HG02938 (cell line): ENCODE data around the gene BORCS6.
"Not testable (repeated sequence)": the region's sequence is repeated elsewhere in the genome, so short reads cannot be mapped to it uniquely, and the experiment has no call there.

Experiments used
- ATAC-seq: cut with Tn5 transposase; IDR thresholded peaks from one replicate; pipeline ENCODE4 v1.9.1; 2021; ENCODE audit warnings: mild to moderate bottlenecking, moderate library complexity; ENCODE audit not compliant: unreplicated experiment

BORCS6 gene

DNA sequence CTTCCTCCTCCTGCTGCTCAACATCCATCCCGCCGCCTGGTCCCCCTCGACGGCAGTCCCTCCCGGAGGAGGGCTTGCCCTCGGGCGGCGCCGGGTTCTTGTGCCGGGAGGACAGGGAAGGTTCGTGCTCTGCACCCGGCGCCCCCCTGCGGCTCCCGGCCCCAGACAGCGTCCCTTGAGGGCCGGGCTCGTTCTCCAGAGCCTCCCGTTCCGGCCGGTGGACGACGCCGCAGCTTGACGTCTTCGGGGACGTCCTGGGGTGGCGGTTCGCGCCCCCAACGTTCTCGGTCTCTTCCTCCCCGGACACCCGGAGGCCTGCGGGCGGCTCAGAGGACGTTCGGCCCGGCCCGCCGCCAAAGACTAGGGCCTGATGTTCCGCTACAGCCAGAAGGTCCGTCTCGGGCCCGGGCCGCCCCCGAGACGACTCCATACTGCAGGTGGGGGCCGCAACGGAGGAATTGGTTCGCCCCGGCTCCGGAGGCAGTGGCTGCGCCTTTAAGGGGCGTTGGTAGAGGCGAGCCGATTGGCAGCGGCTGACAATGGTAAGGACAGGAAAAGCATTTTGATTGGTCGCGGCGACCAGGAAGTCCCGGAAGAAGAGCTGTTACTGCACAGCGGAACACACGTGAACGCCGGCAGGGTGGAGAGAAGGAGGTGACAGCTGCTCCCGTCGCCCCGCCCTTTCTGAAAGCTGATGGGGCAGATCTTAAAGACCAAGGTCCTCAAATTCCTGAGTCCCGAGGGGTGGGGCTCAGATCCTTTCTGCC, at the start of gene BORCS6:
TSS of gene BORCS6 (minus strand) at position 470 of the 767 bp plus-strand sequence. CDS start at position 430, 40 bp downstream.
- ATAC-seq: peak; percentile 48

DNA sequence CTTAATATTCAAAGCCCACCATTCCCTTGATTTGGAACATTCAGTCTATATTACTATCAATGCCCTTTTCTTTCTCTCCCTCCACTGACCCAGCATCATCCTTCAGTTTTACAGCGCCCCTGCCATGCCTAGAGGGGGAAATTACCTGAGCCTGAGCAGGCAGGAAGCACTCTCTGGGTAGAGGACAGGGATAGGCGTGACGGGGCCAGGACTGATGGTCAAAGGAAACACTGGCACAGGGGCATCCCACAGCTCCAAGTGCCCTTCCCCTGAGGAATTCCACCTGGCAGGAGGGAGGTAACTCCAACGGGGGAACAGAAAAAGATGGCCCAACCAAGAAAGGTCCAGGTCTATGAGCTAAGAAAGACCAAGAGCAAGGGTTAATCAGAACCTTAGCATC, 47.9 kb upstream of the BORCS6 start:
- no peak for ATAC-seq

DNA sequence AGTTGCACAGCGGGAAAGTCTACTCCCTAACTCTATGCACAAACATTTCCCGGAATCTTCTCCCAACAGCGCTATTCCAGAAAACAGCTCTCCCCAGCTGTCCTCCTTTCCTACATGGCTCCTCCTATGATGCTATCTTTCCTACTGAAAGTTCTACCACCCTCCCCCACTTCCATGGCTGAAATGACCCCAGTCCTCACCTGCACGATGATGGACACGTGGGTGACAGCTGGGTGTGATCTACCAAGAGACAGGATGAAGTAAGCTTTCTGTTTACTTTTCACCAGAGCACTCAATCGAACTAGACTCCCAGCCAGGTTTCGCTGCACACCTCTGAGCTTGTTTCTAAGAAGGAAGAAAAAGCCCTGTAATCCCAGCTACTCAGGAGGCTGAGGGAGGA, 47.2 kb upstream of the BORCS6 start:
- ATAC-seq: no peak

DNA sequence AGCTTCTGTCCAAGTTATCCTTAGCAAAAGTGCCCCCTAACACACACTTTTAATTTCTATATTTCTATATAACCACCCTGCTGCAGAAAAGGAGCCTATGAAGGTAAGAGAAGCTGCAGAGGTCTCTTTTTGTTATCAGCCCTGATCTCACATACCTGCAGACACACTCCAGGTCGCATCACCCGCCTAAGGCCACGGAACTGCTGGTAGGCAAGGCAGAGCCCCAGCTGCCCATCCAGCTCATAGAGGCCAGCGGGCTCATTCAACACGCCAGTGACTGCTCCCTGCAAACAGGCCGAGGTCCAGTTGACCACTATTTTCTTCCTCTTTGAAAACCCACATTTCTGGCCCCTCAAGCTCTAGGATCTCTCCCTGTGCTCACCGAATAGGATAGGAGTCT, 45.7 kb upstream of the BORCS6 start:
- no peak for ATAC-seq

DNA sequence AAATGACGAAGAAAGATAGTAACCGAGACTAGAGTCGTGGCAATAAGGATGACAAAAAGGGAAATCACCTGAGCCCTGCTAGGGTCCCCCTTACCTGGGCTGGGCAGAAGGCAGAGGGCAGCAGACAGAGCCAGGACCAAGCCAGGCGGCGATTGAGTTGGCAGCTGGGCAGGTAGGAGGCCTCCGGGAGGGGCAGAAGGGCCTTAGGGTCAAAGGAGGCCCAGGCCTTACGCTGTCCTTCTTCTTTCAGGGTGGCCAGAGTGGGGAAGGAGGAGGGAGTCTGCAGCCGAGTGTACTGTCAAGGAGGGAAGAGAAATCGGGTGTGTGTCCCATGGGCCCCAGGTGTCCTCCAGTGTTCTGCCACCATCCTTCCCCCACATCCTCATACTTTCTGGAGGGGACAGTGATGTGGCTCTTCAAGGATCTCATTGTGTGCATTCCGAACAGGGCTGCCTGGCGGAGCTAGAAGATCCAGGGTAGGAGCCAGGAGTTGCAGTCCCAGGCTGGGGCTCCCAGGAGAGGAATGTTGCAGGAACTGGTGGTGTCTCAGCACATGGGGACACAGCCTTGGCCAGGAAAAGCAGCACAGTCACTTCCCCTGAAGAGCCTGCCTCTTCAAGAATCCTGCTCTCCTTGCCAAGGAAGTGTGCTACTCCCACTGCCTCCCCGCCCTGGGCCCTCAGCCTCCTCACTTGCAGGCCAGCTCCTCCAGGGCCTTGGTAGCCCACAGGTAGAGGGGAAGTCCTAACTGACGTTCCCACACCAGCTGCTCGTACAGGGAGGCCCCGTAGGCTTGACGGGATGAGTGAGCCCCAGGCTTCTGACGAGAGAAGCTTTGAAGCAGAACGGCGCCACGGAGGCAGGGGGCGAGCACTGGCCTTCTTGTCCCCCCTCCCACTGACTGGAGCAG, 44.6 kb upstream of the BORCS6 start:
- no peak for ATAC-seq

DNA sequence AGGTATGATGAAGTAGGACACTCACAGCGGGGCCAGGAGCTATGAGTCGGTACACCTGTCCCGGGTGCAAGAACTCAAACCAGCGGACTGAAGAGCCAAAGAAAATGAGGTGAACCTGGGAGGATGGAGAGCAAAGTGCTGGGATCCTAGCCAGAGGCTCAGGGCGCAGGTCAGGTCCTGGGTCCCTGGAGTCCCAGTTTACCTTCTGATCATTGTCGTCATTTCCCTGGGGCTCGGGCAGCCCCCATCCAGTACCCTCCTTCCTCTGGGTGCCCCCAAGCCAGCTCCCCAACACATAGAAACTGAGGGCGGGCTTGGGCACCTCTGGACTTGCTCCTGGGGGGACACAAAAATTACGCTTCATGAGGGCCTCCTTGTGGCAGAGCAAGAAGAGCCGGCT, 41.7 kb upstream of the BORCS6 start:
- ATAC-seq: no peak

DNA sequence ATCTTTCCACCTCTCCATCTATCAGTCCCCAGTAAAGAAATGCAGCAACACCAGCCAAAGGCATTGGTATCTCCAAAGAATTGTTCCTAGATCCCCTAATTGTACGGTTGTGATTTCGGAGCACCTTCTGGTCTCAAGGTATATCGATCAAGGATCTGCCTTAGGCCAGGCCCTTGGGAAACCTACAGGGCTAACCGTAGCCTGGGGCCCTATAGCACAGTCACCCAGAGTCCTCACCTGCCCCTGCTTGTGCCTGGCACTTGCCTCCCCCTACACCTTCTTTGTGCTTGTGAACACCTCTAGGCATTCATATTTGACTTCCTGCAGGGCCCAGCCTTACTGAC, 37.2 kb upstream of the BORCS6 start:
- ATAC-seq: no peak

DNA sequence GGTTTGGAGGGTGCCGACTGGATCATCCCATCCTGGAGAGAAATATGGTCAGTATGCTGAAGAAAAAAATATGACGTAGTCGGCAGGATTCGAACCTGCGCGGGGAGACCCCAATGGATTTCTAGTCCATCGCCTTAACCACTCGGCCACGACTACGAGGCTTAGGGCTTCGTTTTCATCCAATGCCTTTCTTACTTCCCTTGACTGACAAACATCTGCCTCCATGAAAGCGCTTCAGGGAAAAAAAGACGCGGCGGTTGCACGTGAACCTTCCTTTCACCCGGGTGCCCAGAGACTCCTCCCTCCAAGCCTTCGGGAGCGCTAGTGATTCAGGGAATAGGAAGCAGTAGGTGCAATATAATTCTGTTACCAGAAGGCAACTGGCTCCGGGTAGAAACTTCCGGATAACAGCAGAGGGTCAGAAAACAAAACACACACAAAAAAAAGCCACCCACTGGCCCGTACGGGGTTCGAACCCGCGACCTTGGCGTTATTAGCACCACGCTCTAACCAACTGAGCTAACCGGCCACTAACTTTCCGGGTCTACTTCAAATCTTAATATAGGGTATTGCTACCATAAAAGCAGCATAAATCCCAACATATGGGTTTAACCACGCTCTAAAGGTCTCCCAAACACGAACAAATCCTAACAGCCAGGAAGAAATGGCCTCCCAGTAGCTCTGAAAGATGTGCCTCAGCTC, 36.7 kb upstream of the BORCS6 start:
- ATAC-seq: no peak

DNA sequence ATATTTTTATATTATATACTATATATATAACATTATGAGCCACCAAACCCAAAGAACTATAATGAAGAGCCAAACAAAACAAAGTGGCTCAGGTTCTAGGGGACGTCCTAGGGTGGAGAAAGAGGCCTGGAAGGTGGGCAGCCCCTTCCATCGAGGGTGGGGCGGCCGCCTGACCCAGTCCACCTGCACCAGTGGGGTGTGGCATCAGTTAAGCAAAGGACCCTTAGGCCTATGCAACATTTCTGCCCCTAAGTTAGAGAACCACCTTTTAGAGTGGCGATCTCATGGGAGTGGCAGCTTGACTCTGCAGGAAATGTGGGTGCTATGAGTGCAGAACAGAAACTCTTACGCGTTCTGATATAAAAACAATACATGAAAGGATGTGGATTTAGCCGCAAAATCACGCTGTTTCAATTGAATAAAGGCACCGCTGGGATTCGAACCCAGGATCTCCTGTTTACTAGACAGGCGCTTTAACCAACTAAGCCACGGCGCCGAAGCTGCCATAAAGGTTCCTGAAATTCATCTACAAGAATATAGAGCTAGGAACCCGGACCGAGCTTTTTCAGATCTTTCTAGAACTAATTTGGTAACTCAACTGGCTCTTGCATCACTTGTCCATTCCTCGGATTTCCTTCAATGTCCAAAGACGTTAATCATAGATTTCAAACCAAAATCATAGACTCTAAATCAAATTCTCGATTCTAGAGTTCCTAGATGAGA, 36.0 kb upstream of the BORCS6 start:
- no peak for ATAC-seq

DNA sequence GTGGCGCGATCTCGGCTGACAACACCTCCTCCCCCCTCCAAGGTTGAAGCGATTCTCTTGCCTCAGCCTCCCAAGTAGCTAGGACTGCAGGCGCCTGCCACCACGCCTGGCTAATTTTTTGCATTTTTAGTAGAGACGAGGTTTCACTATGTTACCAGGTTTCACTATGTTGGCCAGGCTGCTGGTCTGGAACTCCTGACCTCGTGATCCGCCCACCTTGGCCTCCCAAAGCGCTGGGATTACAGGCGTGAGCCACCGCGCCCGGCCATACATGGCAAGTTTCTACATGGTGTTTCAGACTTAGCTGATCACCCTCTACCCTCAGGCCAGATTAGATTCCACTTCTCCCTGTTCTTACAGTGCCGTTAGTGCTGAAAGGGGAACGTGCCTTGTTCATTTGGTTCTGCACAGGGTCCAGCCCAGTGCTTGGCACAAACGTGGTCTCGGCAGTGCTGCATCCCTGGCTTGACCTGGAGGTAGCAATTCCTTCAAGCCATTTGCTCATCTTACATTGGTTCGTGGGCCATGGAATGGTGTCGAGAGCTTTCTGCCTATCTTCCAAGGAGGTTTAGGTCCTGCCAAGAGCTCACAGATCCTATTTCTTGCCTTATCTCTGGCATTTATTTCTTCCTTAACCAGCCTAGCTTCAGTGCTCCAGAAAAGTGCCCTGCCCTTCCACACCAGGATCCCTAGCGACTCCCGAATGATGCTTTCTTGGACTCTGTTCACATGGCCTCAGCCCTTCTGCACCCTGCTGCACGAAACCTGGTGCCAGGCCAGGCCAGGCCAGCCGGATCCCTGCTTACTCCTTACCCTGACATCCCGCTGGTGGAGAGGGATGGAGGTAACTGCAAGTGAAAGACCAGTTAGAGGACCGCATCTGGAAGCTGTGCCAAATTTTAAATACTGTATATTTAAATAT, 35.2 kb upstream of the BORCS6 start:
- no peak for ATAC-seq

DNA sequence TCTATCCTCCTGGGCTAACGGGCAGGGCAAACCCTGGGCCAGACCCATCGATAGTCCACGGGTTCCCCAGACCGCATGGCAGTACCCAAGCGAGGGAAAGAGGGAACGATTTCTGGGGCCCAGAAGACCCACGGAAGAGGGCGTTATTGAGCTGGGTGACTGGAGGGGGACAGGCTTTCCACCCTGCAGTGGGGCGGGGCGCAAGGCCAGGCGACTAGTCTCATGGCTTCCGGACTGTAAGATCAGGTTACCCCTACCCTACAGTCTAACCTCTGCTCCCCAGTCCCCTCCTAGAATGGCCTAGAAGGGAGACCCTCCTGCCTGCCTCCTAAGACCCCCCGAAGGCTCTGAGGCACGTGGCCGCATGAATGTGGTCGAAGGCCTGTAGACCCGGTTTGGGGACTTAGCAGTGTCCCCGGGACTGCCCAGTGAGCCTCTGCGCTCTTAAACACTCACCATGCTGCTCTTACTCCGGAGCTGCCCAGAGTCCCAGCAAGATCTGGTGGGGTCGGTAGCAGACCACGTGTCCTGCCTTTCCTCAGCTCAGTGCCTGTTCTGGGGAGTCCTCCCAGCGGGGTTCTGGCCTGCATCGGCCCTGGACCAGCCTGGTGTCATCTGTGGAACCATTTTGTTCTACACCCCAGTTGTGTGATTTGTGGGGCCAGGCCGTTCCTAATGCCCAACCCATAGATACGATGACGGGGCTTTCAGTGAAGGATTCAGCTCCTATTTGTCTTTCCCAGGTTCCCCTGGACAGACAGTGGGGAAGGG, 33.6 kb upstream of the BORCS6 start:
- ATAC-seq: no peak

DNA sequence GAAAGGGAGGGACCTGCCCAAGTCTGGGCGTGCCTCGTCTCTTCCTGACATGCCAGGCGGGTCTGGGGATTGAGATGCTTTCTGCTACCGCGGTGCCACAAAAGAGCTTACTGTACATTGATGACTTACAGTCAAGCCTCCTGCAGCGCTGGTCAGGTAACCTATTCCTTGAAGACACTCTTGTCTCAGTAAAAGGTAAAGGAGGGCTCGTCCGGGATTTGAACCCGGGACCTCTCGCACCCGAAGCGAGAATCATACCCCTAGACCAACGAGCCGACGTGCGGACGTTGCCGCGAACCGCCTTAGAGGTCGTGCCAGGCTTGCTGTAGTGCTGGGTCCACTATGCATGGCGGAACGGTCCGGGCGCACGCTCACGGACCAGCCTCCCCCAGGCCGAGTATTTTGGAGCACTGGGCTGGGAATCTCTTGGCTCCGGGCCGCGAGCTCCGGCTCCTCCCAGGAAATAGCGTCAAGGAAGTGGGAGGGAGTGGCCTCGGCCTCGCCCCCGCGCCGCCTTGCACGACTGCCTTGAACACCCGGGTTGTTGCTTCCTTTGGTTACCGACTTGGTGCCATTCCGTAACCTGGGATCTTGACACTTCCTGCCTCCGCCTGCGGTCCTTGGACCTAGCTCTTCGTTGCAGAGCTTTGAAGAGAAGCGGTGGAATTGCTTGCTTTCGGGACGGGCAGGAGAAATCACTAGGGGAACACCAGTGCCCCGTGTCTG, 32.8 kb upstream of the BORCS6 start:
- peak; percentile 29 for ATAC-seq

DNA sequence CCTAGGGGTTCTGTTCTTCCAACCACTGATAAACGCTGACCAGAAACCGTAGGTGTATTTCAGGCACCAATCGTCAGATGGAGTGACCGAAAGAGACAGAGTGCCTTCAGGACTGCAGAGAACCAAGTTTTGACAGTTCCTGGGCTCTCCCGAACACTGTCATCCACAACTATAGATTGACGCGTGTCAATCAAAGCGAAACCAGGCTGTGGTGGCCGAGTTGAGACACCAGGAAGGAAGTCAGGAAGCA, 32.3 kb upstream of the BORCS6 start:
- peak; percentile 22 for ATAC-seq

DNA sequence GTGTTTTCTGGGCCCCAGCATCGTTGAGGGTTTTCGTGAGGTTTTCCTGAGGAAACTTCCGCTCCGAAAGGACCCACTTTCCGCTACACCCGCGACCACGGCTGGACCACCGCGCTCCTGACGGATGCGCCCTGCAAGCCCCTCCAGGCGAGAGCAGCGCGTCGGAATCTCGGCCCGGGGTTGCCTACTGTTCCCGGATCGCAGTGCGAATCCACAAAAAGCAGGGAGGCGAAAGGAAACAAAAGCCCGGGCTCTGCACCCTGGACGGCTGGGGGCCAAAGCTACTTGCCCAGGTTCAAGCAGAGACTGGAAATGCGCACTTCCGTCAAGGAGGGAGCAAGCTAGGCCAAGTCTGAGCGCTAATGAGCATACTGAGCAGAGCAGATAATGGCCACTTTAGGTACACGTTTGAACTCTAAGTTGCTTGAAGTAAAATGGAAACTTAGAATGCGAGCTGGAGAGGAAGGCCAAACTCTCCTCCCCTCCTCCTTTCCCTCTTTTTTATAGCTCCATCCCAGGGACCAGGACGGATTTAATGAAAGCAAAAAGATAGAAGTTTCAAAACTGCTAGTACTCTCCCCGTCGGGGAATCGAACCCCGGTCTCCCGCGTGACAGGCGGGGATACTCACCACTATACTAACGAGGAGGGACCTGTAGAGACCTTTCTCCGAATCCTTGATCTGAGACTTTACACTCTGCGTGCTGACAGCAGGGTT, 31.8 kb upstream of the BORCS6 start:
- peak; percentile 55 for ATAC-seq

DNA sequence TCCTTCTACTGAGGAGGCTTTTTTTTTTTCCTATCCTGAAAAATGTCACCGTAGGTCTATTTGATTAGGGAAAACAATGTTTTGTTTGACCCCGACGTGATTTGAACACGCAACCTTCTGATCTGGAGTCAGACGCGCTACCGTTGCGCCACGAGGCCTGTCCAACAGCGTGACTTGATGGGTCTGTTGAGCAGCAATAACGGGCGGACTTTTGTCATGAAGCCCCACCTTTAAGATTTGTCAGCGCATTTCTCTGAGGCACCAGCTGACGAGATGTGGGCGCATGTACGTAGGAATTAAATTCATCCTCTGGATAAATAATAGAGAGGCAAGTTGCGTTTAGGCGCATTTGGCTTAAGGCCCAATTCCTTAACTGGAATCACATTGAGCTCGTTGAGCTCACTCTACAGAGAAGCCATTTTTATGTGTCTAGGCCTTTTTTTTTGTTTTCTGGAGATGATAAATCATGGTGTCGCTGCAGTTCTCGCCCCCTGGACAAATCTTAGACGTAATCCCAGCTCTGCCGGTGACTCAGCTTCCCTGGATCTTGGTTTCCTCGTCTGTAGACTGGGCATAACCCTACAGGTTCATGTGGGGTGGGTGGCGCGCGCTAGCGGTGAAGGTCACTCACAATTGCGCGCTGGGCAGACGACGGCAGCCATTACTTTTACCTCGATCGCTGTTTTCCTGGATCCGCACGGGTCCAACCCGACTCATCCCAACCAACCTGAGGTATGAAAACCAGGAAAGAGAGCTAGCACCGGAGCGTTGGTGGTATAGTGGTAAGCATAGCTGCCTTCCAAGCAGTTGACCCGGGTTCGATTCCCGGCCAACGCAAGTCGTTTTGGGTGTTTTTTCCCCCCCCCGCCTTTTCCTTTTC, 31.0 kb upstream of the BORCS6 start:
- ATAC-seq: no peak

DNA sequence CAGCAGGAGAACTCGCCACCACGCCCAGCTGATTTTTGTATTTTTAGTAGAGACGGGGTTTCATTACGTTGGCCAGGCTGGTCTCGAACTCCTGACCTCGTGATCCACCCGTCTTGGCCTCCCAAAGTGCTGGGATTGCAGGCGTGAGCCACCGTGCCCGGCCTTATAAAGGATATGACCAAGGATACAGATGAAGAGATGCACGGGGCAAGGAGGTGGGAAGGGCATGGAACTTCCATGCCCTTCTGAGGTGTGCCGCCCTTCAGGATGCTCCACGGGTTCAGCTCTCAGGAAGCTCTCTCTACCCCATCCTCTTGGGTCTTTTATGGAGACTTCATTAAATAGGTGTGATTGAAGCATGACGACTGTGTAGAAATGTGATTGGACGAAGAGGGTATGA, 24.0 kb upstream of the BORCS6 start:
- ATAC-seq: not testable (repeated sequence)
